BJ (cell line): ENCODE data around the gene PRDM8. TPM values are rescaled to one million over a fixed set of nuclear protein-coding genes. Genes with fewer than 3 reads are reported as not detected.

Experiments used
- CTCF ChIA-PET: fragments of 350-600 bp; formaldehyde crosslinking; extraction: SDS; loops from one replicate; lab custom pipeline; 2021; ENCODE audit warnings: antibody characterized with exemption, inconsistent platforms; lab: Yijun Ruan, JAX
- POLR2A ChIA-PET: fragments of 300-600 bp; sonication (Branson Sonifier 250); formaldehyde crosslinking; extraction: SDS; loops from one replicate; lab custom pipeline; 2021; ENCODE audit warnings: antibody characterized with exemption; lab: Charles Lee
- DNase-seq: peaks from one replicate; pipeline ENCODE4 v3.0.0-alpha.2; 2011; ENCODE audit warnings: low read depth
- H3K27me3 ChIP-seq: 2 replicates; pipeline ENCODE4 v1.6.0; 2011; ENCODE audit warnings: low read length; ENCODE audit not compliant: control insufficient read depth, insufficient read depth
- H3K36me3 ChIP-seq: 2 replicates; pipeline ENCODE4 v1.5.1; 2011; ENCODE audit warnings: low read length; ENCODE audit not compliant: control insufficient read depth, insufficient read depth
- H3K4me3 ChIP-seq: 2 replicates; pipeline ENCODE4 v1.5.1; 2011; ENCODE audit warnings: low read depth, mild to moderate bottlenecking, control low read depth, low read length
- polyA plus RNA-seq: library from polyadenylated mRNA; depleted of rRNA; stranded (reverse); fragments of >200 nt; gene quantifications from 2 replicates; pipeline ENCODE4 v1.2.3, GENCODE V29; 2011
- TF ChIP-seq, protein P1 (sequence below): IDR thresholded peaks from 2 replicates; pipeline ENCODE4 v1.5.1; 2011; ENCODE audit warnings: low read depth, mild to moderate bottlenecking, control low read depth, inconsistent platforms, low read length, moderate library complexity; ENCODE audit not compliant: insufficient read depth

PRDM8 gene
- polyA plus RNA-seq, 1 experiment = 2.7 TPM

- Histone ChIP-seq H3K4me3 (no peak overlapping the region), H3K36me3 (no peaks in the 10 kb centered on the region), H3K27me3 (no peaks in the 10 kb centered on the region; the same call in 1 of the 2 replicates)
- TF ChIP-seq, protein P1, sequence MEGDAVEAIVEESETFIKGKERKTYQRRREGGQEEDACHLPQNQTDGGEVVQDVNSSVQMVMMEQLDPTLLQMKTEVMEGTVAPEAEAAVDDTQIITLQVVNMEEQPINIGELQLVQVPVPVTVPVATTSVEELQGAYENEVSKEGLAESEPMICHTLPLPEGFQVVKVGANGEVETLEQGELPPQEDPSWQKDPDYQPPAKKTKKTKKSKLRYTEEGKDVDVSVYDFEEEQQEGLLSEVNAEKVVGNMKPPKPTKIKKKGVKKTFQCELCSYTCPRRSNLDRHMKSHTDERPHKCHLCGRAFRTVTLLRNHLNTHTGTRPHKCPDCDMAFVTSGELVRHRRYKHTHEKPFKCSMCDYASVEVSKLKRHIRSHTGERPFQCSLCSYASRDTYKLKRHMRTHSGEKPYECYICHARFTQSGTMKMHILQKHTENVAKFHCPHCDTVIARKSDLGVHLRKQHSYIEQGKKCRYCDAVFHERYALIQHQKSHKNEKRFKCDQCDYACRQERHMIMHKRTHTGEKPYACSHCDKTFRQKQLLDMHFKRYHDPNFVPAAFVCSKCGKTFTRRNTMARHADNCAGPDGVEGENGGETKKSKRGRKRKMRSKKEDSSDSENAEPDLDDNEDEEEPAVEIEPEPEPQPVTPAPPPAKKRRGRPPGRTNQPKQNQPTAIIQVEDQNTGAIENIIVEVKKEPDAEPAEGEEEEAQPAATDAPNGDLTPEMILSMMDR = no peak
- ChIA-PET CTCF (interaction anchor here (8.9 kb wide), 1 partner anchor 9 kb away, joined by 108 read pairs; no protein-coding TSS in a partner anchor), POLR2A (interaction anchor here (0.7 kb wide), 1 partner anchor 1511 kb away, joined by 16 read pairs; no protein-coding TSS in a partner anchor)
- no peak for DNase-seq
These were observed 1.7 kb upstream of the PRDM8 start for GRCh38 chr4:80195441-80196140.

DNA sequence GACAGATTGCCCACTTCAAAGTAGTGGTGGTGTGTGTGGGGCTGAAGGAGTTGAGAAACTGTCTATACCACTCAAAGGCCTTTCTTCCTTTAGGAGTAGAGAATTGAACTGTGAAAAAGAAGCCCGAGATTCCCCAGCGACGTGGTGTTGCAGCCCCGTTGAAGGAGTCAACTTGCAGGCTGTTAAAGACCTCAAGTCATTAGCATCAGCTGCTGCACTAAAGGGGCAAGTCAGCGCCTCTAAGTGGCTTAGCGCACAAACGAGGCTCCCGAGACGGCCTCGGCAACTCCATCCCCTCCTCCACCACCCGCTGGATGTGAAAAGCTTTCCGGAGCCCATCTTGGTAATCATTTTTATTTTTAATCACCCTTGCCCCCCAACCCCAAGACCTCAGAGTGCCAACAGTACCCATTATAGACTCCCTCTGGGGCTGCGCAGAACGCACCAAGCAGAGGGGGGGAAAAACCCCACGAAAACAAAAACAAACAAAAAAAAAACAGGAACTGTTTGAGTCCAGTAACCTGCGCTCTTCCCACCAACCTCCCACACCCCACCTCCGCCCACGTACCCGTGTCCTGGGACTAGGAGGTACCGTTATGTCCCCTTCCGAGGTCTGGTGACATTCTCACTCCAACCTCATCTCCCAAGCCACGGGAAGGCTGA, 913 bp upstream of the PRDM8 start:
- Histone ChIP-seq H3K27me3 (no peaks in the 10 kb centered on the region; the same call in 1 of the 2 replicates), H3K36me3 (no peaks in the 10 kb centered on the region), H3K4me3 (no peak overlapping the region)
- POLR2A ChIA-PET = no interaction called here
- no peak for DNase-seq
- TF ChIP-seq, protein P1 = no peak
- CTCF ChIA-PET = interaction anchor here (1.1 to 8.9 kb wide), 2 partner anchors 10 to 1243 kb away, joined by 3 to 108 read pairs; no protein-coding TSS in a partner anchor

GRCh38 chr4:80197601-80198440, 518 bp downstream of the PRDM8 start:
- H3K36me3 ChIP-seq = no peaks in the 10 kb centered on the region
- DNase-seq = no peak
- ChIA-PET CTCF (interaction anchor here (8.9 kb wide), 1 partner anchor 11 kb away, joined by 108 read pairs; no protein-coding TSS in a partner anchor), POLR2A (no interaction called here)
- TF ChIP-seq, protein P1 = no peak
- peak overlapping the region; percentile 34 for H3K4me3 ChIP-seq
- H3K27me3 ChIP-seq = no peaks in the 10 kb centered on the region; the same call in 1 of the 2 replicates

DNA sequence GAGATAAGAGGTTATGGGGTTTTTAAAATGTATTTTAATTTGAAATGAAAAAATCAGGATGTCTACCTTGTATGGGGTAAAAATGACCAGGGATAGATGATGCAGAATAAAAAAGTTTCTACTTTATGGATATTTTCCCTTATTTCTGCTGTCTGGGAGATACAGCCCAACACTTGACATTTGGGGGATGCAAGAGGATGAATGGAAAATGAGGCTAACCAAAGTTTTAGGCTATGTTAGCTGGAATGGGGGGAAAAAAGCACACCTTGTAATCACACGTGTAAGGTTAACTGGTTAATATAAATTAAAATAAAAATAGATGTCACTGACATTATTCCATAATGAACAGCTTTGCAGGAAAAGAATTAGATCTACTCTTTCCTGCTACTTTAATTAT, 1.1 kb downstream of the PRDM8 start:
- Histone ChIP-seq H3K27me3 (no peaks in the 10 kb centered on the region; the same call in 1 of the 2 replicates), H3K4me3 (no peak overlapping the region), H3K36me3 (no peaks in the 10 kb centered on the region)
- DNase-seq = no peak
- ChIA-PET CTCF (interaction anchor here (0.5 to 8.9 kb wide), 4 partner anchors 12 to 73 kb away, joined by 3 to 108 read pairs (median 4); no protein-coding TSS in a partner anchor), POLR2A (no interaction called here)
- TF ChIP-seq, protein P1 = no peak
